Stomach (tissue), 9 donors: ENCODE results near the gene LHFPL6. TPM values are rescaled to one million over a fixed set of nuclear protein-coding genes. Genes with fewer than 3 reads are reported as not detected.

Experiments
- DNase-seq, 2 donors: peaks; one replicate each; pipeline versions ENCODE4 v3.0.0 to v3.0.0-alpha.2; 2013 to 2019
- H3K27ac ChIP-seq, 5 donors: fragments of 200-600 bp in 4 of 5; sonication (generic) in 4 of 5; one replicate each; pipeline ENCODE4 v1.5.1; 2013 to 2019; ENCODE audit warnings: mild to moderate bottlenecking in 1 of 5, moderate library complexity in 1 of 5
- H3K27me3 ChIP-seq, 3 donors: fragments of 200-600 bp; sonication (generic); one replicate each; pipeline ENCODE4 v1.5.1; 2017 to 2019; ENCODE audit warnings: mixed run types in 1 of 3
- H3K36me3 ChIP-seq, 4 donors: fragments of 200-600 bp; sonication (generic); 1 replicate in 3 of 4; 2 replicates in 1 of 4; pipeline ENCODE4 v1.5.1; 2016 to 2019
- H3K4me1 ChIP-seq, 4 donors: fragments of 200-600 bp; sonication (generic); one replicate each; pipeline ENCODE4 v1.5.1; 2016 to 2019
- H3K4me3 ChIP-seq, 4 donors: fragments of 200-600 bp; sonication (generic) in 3 of 4; one replicate each; pipeline ENCODE4 v1.5.1; 2016 to 2019; ENCODE audit warnings: mild to moderate bottlenecking in 1 of 4
- H3K9me3 ChIP-seq, 4 donors: fragments of 200-600 bp; sonication (generic); one replicate each; pipeline ENCODE4 v1.5.1; 2016 to 2019
- CTCF ChIP-seq, 7 experiments: fragments of 450-650 bp in 4 of 7; fragments of 200-600 bp in 3 of 7; sonication (generic) in 3 of 7; IDR thresholded peaks; one replicate each; pipeline ENCODE4 v1.5.1; 2016 to 2019; ENCODE audit warnings: antibody characterized with exemption in 7 of 7, control low read depth in 2 of 7, mild to moderate bottlenecking in 1 of 7
- EP300 ChIP-seq: sonication (generic); formaldehyde crosslinking; IDR thresholded peaks from one replicate; pipeline ENCODE4 v1.6.1; 2017; ENCODE audit warnings: antibody characterized with exemption
- POLR2A ChIP-seq, 4 donors: fragments of 450-650 bp; IDR thresholded peaks; one replicate each; pipeline ENCODE4 v1.6.1; 2016; ENCODE audit warnings: antibody characterized with exemption in 4 of 4, control low read depth in 2 of 4, mild to moderate bottlenecking in 1 of 4, moderate library complexity in 1 of 4
- POLR2AphosphoS5 ChIP-seq, 3 donors: sonication (generic); formaldehyde crosslinking; IDR thresholded peaks; one replicate each; pipeline ENCODE4 v1.6.1; 2016; ENCODE audit warnings: antibody characterized with exemption in 3 of 3
- WGBS, 5 donors: extraction: QIAGEN DNeasy Blood & Tissue Kit in 3 of 5; methylation state at CpG; one replicate each; pipeline versions ENCODE4 v1.1.5 to v1.1.7; 2013 to 2018; 5-methylcytosine and 5-hydroxymethylcytosine counted together
- intact Hi-C: fragments of 100-400 bp; cut with DNase I; formaldehyde crosslinking; loops from one replicate; pipeline ENCODE4 v1.15.1; 2023; ENCODE audit warnings: low total_unique reads
- polyA plus RNA-seq, 3 donors: library from polyadenylated mRNA; stranded (reverse); fragments of 200-250 nt; gene quantifications; one replicate each; pipeline ENCODE4 v1.2.3, GENCODE V29; 2013
- total RNA-seq, 5 donors: library from RNA; depleted of rRNA; stranded (reverse); fragments of >200 nt; gene quantifications; one replicate each; pipeline versions ENCODE4 v1.1.0 to v1.2.3, GENCODE V29; 2014 to 2016
- donor health status: healthy with polysubstance abuse.
- donor health status: Bipolar disorder and iron deficiency.
- donor health status: healthy.

Gene LHFPL6
- total and polyA plus RNA-seq, 8 donors: 4.7 to 53.6 (median 10.9) TPM

DNA sequence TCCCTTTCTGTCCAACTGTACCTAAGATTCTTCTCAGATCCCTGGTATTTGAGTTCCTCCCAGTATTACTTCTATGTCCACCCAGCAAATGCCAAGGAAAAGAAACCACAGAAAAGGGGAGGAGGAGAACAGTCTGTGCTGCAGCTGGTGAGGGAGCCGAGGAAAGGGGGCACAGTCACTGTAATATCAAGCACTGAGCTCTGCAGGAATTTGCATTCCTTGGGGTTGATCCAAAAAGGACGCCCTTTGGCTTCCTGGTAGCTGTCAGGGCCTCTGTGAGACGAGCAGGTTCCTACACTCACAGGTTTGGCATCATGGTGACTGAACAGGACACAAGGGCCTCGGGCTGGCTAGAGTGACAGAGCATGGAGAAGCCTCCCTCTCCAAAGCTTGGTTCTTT lies 291.4 kb downstream of the LHFPL6 start:
- H3K27ac ChIP-seq: no peak overlapping the region
- H3K4me3 ChIP-seq: no peak overlapping the region
- 30 to 48% (median 35%) methylated on average over 4 of the region's 4 CpGs for WGBS, 5 donors
- no peaks in the 10 kb centered on the region for H3K27me3 ChIP-seq
- TF ChIP-seq EP300: no peak
- TF ChIP-seq CTCF (IDR thresholded peaks at IDR 0.05): no peak
- no peak for TF ChIP-seq POLR2A (IDR thresholded peaks at IDR 0.05)
- TF ChIP-seq POLR2AphosphoS5 (IDR thresholded peaks at IDR 0.05): no peak
- DNase-seq: no peak
- no peaks in the 10 kb centered on the region for H3K36me3 ChIP-seq
- no peaks in the 10 kb centered on the region for H3K9me3 ChIP-seq
- intact Hi-C loops: no loop called here
- H3K4me1 ChIP-seq: peaks cover 0 to 14% (median 3%) of the 10 kb centered on the region in 4 donors

GRCh38 chr13:39310961-39311360 lies 292.0 kb downstream of the LHFPL6 start:
- no peak overlapping the region for H3K4me3 ChIP-seq
- H3K27me3 ChIP-seq: no peaks in the 10 kb centered on the region
- intact Hi-C loops: no loop called here
- no peak for TF ChIP-seq CTCF (IDR thresholded peaks at IDR 0.05)
- no peak for TF ChIP-seq EP300
- TF ChIP-seq POLR2A (IDR thresholded peaks at IDR 0.05): no peak
- no peak for TF ChIP-seq POLR2AphosphoS5 (IDR thresholded peaks at IDR 0.05)
- H3K36me3 ChIP-seq: no peaks in the 10 kb centered on the region
- no peak for DNase-seq
- H3K27ac ChIP-seq: no peak overlapping the region
- peaks cover 0 to 14% (median 3%) of the 10 kb centered on the region in 4 donors for H3K4me1 ChIP-seq
- no peaks in the 10 kb centered on the region for H3K9me3 ChIP-seq
- WGBS, 5 donors: 72 to 93% (median 87%) methylated on average over 4 of the region's 4 CpGs

GRCh38 chr13:39306639-39307589 lies 296.1 kb downstream of the LHFPL6 start:
- intact Hi-C loops: no loop called here
- Histone ChIP-seq H3K4me1 (peaks cover 0 to 5% (median 0%) of the 10 kb centered on the region in 4 donors), H3K27me3 (no peaks in the 10 kb centered on the region), H3K4me3 (no peak overlapping the region), H3K36me3 (no peaks in the 10 kb centered on the region), H3K27ac (no peak overlapping the region), H3K9me3 (no peaks in the 10 kb centered on the region)
- TF ChIP-seq POLR2AphosphoS5 (IDR thresholded peaks at IDR 0.05): no peak
- no peak for TF ChIP-seq POLR2A (IDR thresholded peaks at IDR 0.05)
- no peak for TF ChIP-seq EP300
- TF ChIP-seq CTCF (IDR thresholded peaks at IDR 0.05): no peak
- 67 to 71% (median 69%) methylated on average over 16 of the region's 16 CpGs for WGBS, 5 donors
- DNase-seq: no peak

DNA sequence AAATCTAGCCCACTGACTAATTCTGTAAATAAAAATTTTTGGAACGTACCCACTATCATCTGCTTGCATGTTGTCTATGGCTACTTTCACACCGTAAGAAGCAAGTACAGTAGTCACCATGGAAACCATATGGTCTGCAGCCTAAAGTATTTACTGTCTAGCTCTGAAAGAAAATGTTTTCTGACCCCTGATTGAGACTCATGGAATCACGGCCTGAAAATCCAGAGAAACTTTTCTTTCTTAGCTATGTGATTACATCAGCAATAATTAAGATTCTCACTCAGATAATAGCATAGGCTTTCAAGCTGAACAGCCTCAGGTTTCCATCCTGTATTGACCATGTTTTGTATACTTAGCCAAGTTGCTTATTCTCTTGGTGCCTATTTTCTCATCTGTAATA lies 300.2 kb downstream of the LHFPL6 start:
- no peak for TF ChIP-seq POLR2A (IDR thresholded peaks at IDR 0.05)
- TF ChIP-seq CTCF (IDR thresholded peaks at IDR 0.05): no peak
- no peak for TF ChIP-seq EP300
- no peak for TF ChIP-seq POLR2AphosphoS5 (IDR thresholded peaks at IDR 0.05)
- peak in 1 of 2 donors; percentile 20 for DNase-seq
- intact Hi-C loops: no loop called here
- Histone ChIP-seq H3K27ac (no peak overlapping the region), H3K27me3 (no peaks in the 10 kb centered on the region), H3K9me3 (no peaks in the 10 kb centered on the region), H3K4me1 (no peaks in the 10 kb centered on the region), H3K4me3 (no peak overlapping the region), H3K36me3 (no peaks in the 10 kb centered on the region)
- 71 to 77% (median 76%) methylated on average over 3 of the region's 3 CpGs for WGBS, 5 donors
